Ectodermal cell (in vitro differentiated cells): ENCODE results near the gene TNNI3K. TPM values are rescaled to one million over a fixed set of nuclear protein-coding genes. Genes with fewer than 3 reads are reported as not detected.

ENCODE experiments used
- H3K27ac ChIP-seq: 2 replicates; pipeline ENCODE4 v1.7.0; 2013; ENCODE audit warnings: mild to moderate bottlenecking, low read depth, low read length; ENCODE audit not compliant: insufficient read depth, poor library complexity, severe bottlenecking
- H3K27me3 ChIP-seq: 2 replicates; pipeline ENCODE4 v1.7.0; 2013; ENCODE audit warnings: mild to moderate bottlenecking, low read length; ENCODE audit not compliant: insufficient read depth, control insufficient read depth, poor library complexity, severe bottlenecking
- H3K36me3 ChIP-seq: one replicate; pipeline ENCODE4 v1.7.0; 2013; ENCODE audit warnings: low read length; ENCODE audit not compliant: control insufficient read depth, insufficient read depth
- H3K4me1 ChIP-seq: one replicate; pipeline ENCODE4 v1.7.0; 2013; ENCODE audit warnings: low read length; ENCODE audit not compliant: control insufficient read depth, insufficient read depth
- H3K4me3 ChIP-seq: 2 replicates; pipeline ENCODE4 v1.7.0; 2013; ENCODE audit warnings: low read depth, low read length, control low read depth; ENCODE audit not compliant: insufficient read depth
- H3K9me3 ChIP-seq: 2 replicates; pipeline ENCODE4 v1.7.0; 2013; ENCODE audit warnings: mild to moderate bottlenecking, low read length, moderate library complexity; ENCODE audit not compliant: control insufficient read depth
- WGBS, 2 experiments: methylation state at CpG; one replicate each; pipeline ENCODE4 v1.1.7; 2013; ENCODE audit warnings: missing lambda C conversion rate in 2 of 2; 5-methylcytosine and 5-hydroxymethylcytosine counted together
- polyA plus RNA-seq, 4 experiments: library from polyadenylated mRNA; stranded (reverse); fragments of 50-300 nt; gene quantifications; one replicate each; pipeline ENCODE4 v1.2.3, GENCODE V29; 2013

TNNI3K gene
- not detected for polyA plus RNA-seq (2013, experiment 1 of 4)
- not detected for polyA plus RNA-seq (2013, experiment 2 of 4)
- not detected for polyA plus RNA-seq (2013, experiment 3 of 4)
- polyA plus RNA-seq (2013, experiment 4 of 4), result 1.5 TPM

- Histone ChIP-seq H3K27ac (no peak within 1 kb of the TSS), H3K36me3 (no peaks in the 10 kb centered on the region), H3K27me3 (no peaks in the 10 kb centered on the region), H3K4me3 (no peak within 1 kb of the TSS), H3K9me3 (no peaks in the 10 kb centered on the region), H3K4me1 (no peaks in the 10 kb centered on the region)
- 87 to 91% methylated on average over 2 of the region's 2 CpGs for WGBS, 2 experiments
These were observed at the start of gene TNNI3K for GRCh38 chr1:74235153-74235552. Gene TNNI3K, plus strand, starts transcription at chr1:74235387. Its CDS starts 65 bp downstream, at chr1:74235452.

GRCh38 chr1:74193908-74194307 is 41.3 kb upstream of the TNNI3K start:
- WGBS, 2 experiments, result 78 to 85% methylated on average over 2 of the region's 2 CpGs
- H3K4me1 ChIP-seq, result no peaks in the 10 kb centered on the region
- no peaks in the 10 kb centered on the region for H3K27me3 ChIP-seq
- H3K4me3 ChIP-seq, result no peak overlapping the region
- no peaks in the 10 kb centered on the region for H3K36me3 ChIP-seq
- H3K9me3 ChIP-seq, result no peaks in the 10 kb centered on the region
- no peak overlapping the region for H3K27ac ChIP-seq

- H3K9me3 ChIP-seq, result no peaks in the 10 kb centered on the region
- no peaks in the 10 kb centered on the region for H3K4me1 ChIP-seq
- no peaks in the 10 kb centered on the region for H3K36me3 ChIP-seq
- H3K4me3 ChIP-seq, result no peak overlapping the region
- H3K27me3 ChIP-seq, result no peaks in the 10 kb centered on the region
- H3K27ac ChIP-seq, result no peak overlapping the region
These were observed 39.8 kb upstream of the TNNI3K start for GRCh38 chr1:74195339-74195738.

- no peak overlapping the region for H3K4me3 ChIP-seq
- H3K9me3 ChIP-seq, result no peaks in the 10 kb centered on the region
- no peak overlapping the region for H3K27ac ChIP-seq
- WGBS, 2 experiments, result 96 to 100% methylated on average over 3 to 5 of the region's 5 CpGs
- H3K4me1 ChIP-seq, result no peaks in the 10 kb centered on the region
- H3K27me3 ChIP-seq, result no peaks in the 10 kb centered on the region
- no peaks in the 10 kb centered on the region for H3K36me3 ChIP-seq
These were observed 37.9 kb upstream of the TNNI3K start for GRCh38 chr1:74197255-74197654.

GRCh38 chr1:74197657-74198552 is 37.3 kb upstream of the TNNI3K start, which contains the start of the genes FPGT and LRRIQ3:
Gene FPGT, plus strand, starts transcription at chr1:74198242. Its CDS starts 37 bp downstream, at chr1:74198279.
Gene LRRIQ3, minus strand, starts transcription at chr1:74198176. Its CDS starts 14,492 bp downstream, at chr1:74183684.
- Histone ChIP-seq H3K4me3 (peak within 1 kb of the TSS; percentile 44), H3K27ac (no peak within 1 kb of the TSS)
- 39% methylated on average over 41 of the region's 41 CpGs for WGBS, 2 experiments

GRCh38 chr1:74199504-74199903 is 35.7 kb upstream of the TNNI3K start:
- no peak overlapping the region for H3K27ac ChIP-seq
- H3K4me1 ChIP-seq, result no peaks in the 10 kb centered on the region
- H3K9me3 ChIP-seq, result no peaks in the 10 kb centered on the region
- no peaks in the 10 kb centered on the region for H3K27me3 ChIP-seq
- WGBS, 2 experiments, result 91 to 98% methylated on average over 5 of the region's 5 CpGs
- H3K36me3 ChIP-seq, result no peaks in the 10 kb centered on the region
- H3K4me3 ChIP-seq, result no peak overlapping the region

More at GRCh38 chr1:74197657-74198552, 37.3 kb upstream of the TNNI3K start, which contains the start of the genes FPGT and LRRIQ3:
- Histone ChIP-seq H3K9me3 (no peaks in the 10 kb centered on the region), H3K27me3 (no peaks in the 10 kb centered on the region), H3K4me1 (no peaks in the 10 kb centered on the region), H3K36me3 (no peaks in the 10 kb centered on the region)

GRCh38 chr1:74205266-74205665 is 29.9 kb upstream of the TNNI3K start:
- Histone ChIP-seq H3K27ac (no peak overlapping the region), H3K4me1 (no peaks in the 10 kb centered on the region), H3K9me3 (no peaks in the 10 kb centered on the region), H3K36me3 (no peaks in the 10 kb centered on the region), H3K4me3 (no peak overlapping the region), H3K27me3 (no peaks in the 10 kb centered on the region)
- 88 to 100% methylated on average over 2 of the region's 2 CpGs for WGBS, 2 experiments

GRCh38 chr1:74215229-74215628 is 20.0 kb upstream of the TNNI3K start:
- no peak overlapping the region for H3K27ac ChIP-seq
- no peak overlapping the region for H3K4me3 ChIP-seq
- WGBS, 2 experiments, result 100% methylated on average over 1 of the region's 1 CpG

GRCh38 chr1:74222701-74223100 is 12.5 kb upstream of the TNNI3K start:
- Histone ChIP-seq H3K27me3 (no peaks in the 10 kb centered on the region), H3K9me3 (no peaks in the 10 kb centered on the region), H3K4me1 (no peaks in the 10 kb centered on the region), H3K4me3 (no peak overlapping the region), H3K36me3 (no peaks in the 10 kb centered on the region), H3K27ac (no peak overlapping the region)
- 90 to 92% methylated on average over 5 of the region's 5 CpGs for WGBS, 2 experiments

More at GRCh38 chr1:74215229-74215628, 20.0 kb upstream of the TNNI3K start:
- H3K9me3 ChIP-seq, result no peaks in the 10 kb centered on the region
- H3K36me3 ChIP-seq, result no peaks in the 10 kb centered on the region
- peaks cover 4% of the 10 kb centered on the region for H3K4me1 ChIP-seq
- H3K27me3 ChIP-seq, result no peaks in the 10 kb centered on the region

- H3K27me3 ChIP-seq, result no peaks in the 10 kb centered on the region
- no peaks in the 10 kb centered on the region for H3K4me1 ChIP-seq
- no peaks in the 10 kb centered on the region for H3K36me3 ChIP-seq
- no peak overlapping the region for H3K27ac ChIP-seq
- no peak overlapping the region for H3K4me3 ChIP-seq
- H3K9me3 ChIP-seq, result no peaks in the 10 kb centered on the region
- whole genome bisulfite sequencing, 2 experiments, result 90 to 92% methylated on average over 3 of the region's 3 CpGs
These were observed 11.7 kb upstream of the TNNI3K start for GRCh38 chr1:74223453-74223852.
